Measurements from ENCODE around the gene HOXA5. TPM values are rescaled to one million over a fixed set of nuclear protein-coding genes. Genes with fewer than 3 reads are reported as not detected.

The HOXA5 gene
- total and polyA plus RNA-seq, 9 donors: 7.1 to 16.6 (median 9.4) TPM

GRCh38 chr7:27116031-27116961 is 27.2 kb downstream of the HOXA5 start:
- Histone ChIP-seq H3K36me3 (ENCODE audit: control insufficient read depth, insufficient read depth, low read length) (peaks cover 22% of the 10 kb centered on the region), H3K27ac (ENCODE audit: low read length) (peak overlapping the region; percentile 16), H3K9me3 (replicated peaks; ENCODE audit: control insufficient read depth, low read depth, low read length) (no peaks in the 10 kb centered on the region), H3K4me3 (ENCODE audit: low read length) (no peak overlapping the region), H3K4me1 (ENCODE audit: control insufficient read depth, insufficient read depth, low read length) (peaks cover 60% of the 10 kb centered on the region), H3K27me3 (ENCODE audit: control insufficient read depth, insufficient read depth, low read length) (peaks cover 12% of the 10 kb centered on the region)
- 83% methylated on average over 11 of the region's 20 CpGs for WGBS (ENCODE audit: insufficient coverage)
- no peak for DNase-seq

GRCh38 chr7:27115221-27116026 is 28.1 kb downstream of the HOXA5 start:
- DNase-seq: no peak
- WGBS (ENCODE audit: insufficient coverage): 72% methylated on average over 38 of the region's 45 CpGs
- Histone ChIP-seq H3K27ac (ENCODE audit: low read length) (peak overlapping the region; percentile 8), H3K9me3 (replicated peaks; ENCODE audit: control insufficient read depth, low read depth, low read length) (no peaks in the 10 kb centered on the region), H3K27me3 (ENCODE audit: control insufficient read depth, insufficient read depth, low read length) (peaks cover 16% of the 10 kb centered on the region), H3K36me3 (ENCODE audit: control insufficient read depth, insufficient read depth, low read length) (peaks cover 22% of the 10 kb centered on the region), H3K4me1 (ENCODE audit: control insufficient read depth, insufficient read depth, low read length) (peaks cover 62% of the 10 kb centered on the region), H3K4me3 (ENCODE audit: low read length) (peak overlapping the region; percentile 13)

GRCh38 chr7:27114881-27115220 is 28.6 kb downstream of the HOXA5 start:
- Histone ChIP-seq H3K4me3 (ENCODE audit: low read length) (no peak overlapping the region), H3K36me3 (ENCODE audit: control insufficient read depth, insufficient read depth, low read length) (peaks cover 23% of the 10 kb centered on the region), H3K4me1 (ENCODE audit: control insufficient read depth, insufficient read depth, low read length) (peaks cover 61% of the 10 kb centered on the region), H3K27me3 (ENCODE audit: control insufficient read depth, insufficient read depth, low read length) (peaks cover 18% of the 10 kb centered on the region), H3K9me3 (replicated peaks; ENCODE audit: control insufficient read depth, low read depth, low read length) (no peaks in the 10 kb centered on the region), H3K27ac (ENCODE audit: low read length) (no peak overlapping the region)
- 67% methylated on average over 3 of the region's 6 CpGs for WGBS (ENCODE audit: insufficient coverage)
- no peak for DNase-seq

- H3K27me3 ChIP-seq (ENCODE audit: control insufficient read depth, insufficient read depth, low read length): peaks cover 20% of the 10 kb centered on the region
- 0% methylated on average over 1 of the region's 26 CpGs for WGBS (ENCODE audit: insufficient coverage)
- DNase-seq: peak; percentile 64
- H3K9me3 ChIP-seq (replicated peaks; ENCODE audit: control insufficient read depth, low read depth, low read length): no peaks in the 10 kb centered on the region
- H3K27ac ChIP-seq (ENCODE audit: low read length): peak overlapping the region; percentile 90
- peaks cover 59% of the 10 kb centered on the region for H3K4me1 ChIP-seq (ENCODE audit: control insufficient read depth, insufficient read depth, low read length)
- H3K36me3 ChIP-seq (ENCODE audit: control insufficient read depth, insufficient read depth, low read length): peaks cover 20% of the 10 kb centered on the region
- peak overlapping the region; percentile 42 for H3K4me3 ChIP-seq (ENCODE audit: low read length)
Observed at GRCh38 chr7:27113991-27114769, 29.3 kb downstream of the HOXA5 start.

GRCh38 chr7:27112955-27113949 is 30.2 kb downstream of the HOXA5 start:
- 22% methylated on average over 21 of the region's 57 CpGs for WGBS (ENCODE audit: insufficient coverage)
- Histone ChIP-seq H3K27ac (ENCODE audit: low read length) (peak overlapping the region; percentile 94), H3K4me3 (ENCODE audit: low read length) (peak overlapping the region; percentile 42), H3K9me3 (replicated peaks; ENCODE audit: control insufficient read depth, low read depth, low read length) (no peaks in the 10 kb centered on the region), H3K4me1 (ENCODE audit: control insufficient read depth, insufficient read depth, low read length) (peaks cover 58% of the 10 kb centered on the region), H3K36me3 (ENCODE audit: control insufficient read depth, insufficient read depth, low read length) (peaks cover 21% of the 10 kb centered on the region), H3K27me3 (ENCODE audit: control insufficient read depth, insufficient read depth, low read length) (peaks cover 23% of the 10 kb centered on the region)
- DNase-seq: peak; percentile 90

- Histone ChIP-seq H3K9me3 (replicated peaks; ENCODE audit: control insufficient read depth, low read depth, low read length) (no peaks in the 10 kb centered on the region), H3K4me3 (ENCODE audit: low read length) (no peak overlapping the region), H3K27me3 (ENCODE audit: control insufficient read depth, insufficient read depth, low read length) (peaks cover 29% of the 10 kb centered on the region), H3K36me3 (ENCODE audit: control insufficient read depth, insufficient read depth, low read length) (peaks cover 23% of the 10 kb centered on the region), H3K4me1 (ENCODE audit: control insufficient read depth, insufficient read depth, low read length) (peaks cover 54% of the 10 kb centered on the region), H3K27ac (ENCODE audit: low read length) (peak overlapping the region; percentile 94)
- no peak for DNase-seq
- WGBS (ENCODE audit: insufficient coverage): no CpG with 5 or more reads among the region's 4 CpGs
Observed at GRCh38 chr7:27112361-27112760, 31.1 kb downstream of the HOXA5 start.

- no CpG with 5 or more reads among the region's 4 CpGs for WGBS (ENCODE audit: insufficient coverage)
- peaks cover 29% of the 10 kb centered on the region for H3K27me3 ChIP-seq (ENCODE audit: control insufficient read depth, insufficient read depth, low read length)
- H3K27ac ChIP-seq (ENCODE audit: low read length): peak overlapping the region; percentile 94
- peaks cover 18% of the 10 kb centered on the region for H3K36me3 ChIP-seq (ENCODE audit: control insufficient read depth, insufficient read depth, low read length)
- peaks cover 48% of the 10 kb centered on the region for H3K4me1 ChIP-seq (ENCODE audit: control insufficient read depth, insufficient read depth, low read length)
- H3K4me3 ChIP-seq (ENCODE audit: low read length): no peak overlapping the region
- H3K9me3 ChIP-seq (replicated peaks; ENCODE audit: control insufficient read depth, low read depth, low read length): no peaks in the 10 kb centered on the region
- DNase-seq: no peak
Observed at GRCh38 chr7:27111751-27112277, 31.7 kb downstream of the HOXA5 start.

- DNase-seq: peak; percentile 62
- Histone ChIP-seq H3K27ac (ENCODE audit: low read length) (peak overlapping the region; percentile 94), H3K27me3 (ENCODE audit: control insufficient read depth, insufficient read depth, low read length) (peaks cover 31% of the 10 kb centered on the region), H3K9me3 (replicated peaks; ENCODE audit: control insufficient read depth, low read depth, low read length) (no peaks in the 10 kb centered on the region), H3K36me3 (ENCODE audit: control insufficient read depth, insufficient read depth, low read length) (peaks cover 18% of the 10 kb centered on the region), H3K4me3 (ENCODE audit: low read length) (no peak overlapping the region), H3K4me1 (ENCODE audit: control insufficient read depth, insufficient read depth, low read length) (peaks cover 51% of the 10 kb centered on the region)
- WGBS (ENCODE audit: insufficient coverage): 57% methylated on average over 1 of the region's 6 CpGs
Observed at GRCh38 chr7:27111042-27111750, 32.3 kb downstream of the HOXA5 start.

All from muscle of leg (tissue), 11 donors.